HCT116 (cell line): ENCODE data around the gene ANGPTL4. TPM values are rescaled to one million over a fixed set of nuclear protein-coding genes. Genes with fewer than 3 reads are reported as not detected.

Source experiments
- ATAC-seq: fragments of 200-7000 bp; cut with Tn5 transposase; 2 replicates; pipeline ENCODE4 v1.9.1; 2020; ENCODE audit warnings: mild to moderate bottlenecking, moderate library complexity
- BruUV-seq: library from RNA; stranded (reverse); fragments of 400-500 nt; replicated peaks from 2 replicates; lab custom pipeline; 2021; lab: Mats Ljungman, UMichigan
- CTCF ChIA-PET: fragments of 300-600 bp; sonication (Branson Sonifier 250); formaldehyde crosslinking; loops from one replicate; lab custom pipeline; 2021; ENCODE audit warnings: antibody characterized with exemption; lab: Charles Lee
- POLR2A ChIA-PET: fragments of 300-600, 350-600 bp; sonication (Branson Sonifier 250); formaldehyde crosslinking; loops from one replicate; lab custom pipeline; 2021; ENCODE audit warnings: antibody characterized with exemption; lab: Charles Lee
- RAD21 ChIA-PET, 2 experiments: fragments of 300-600 bp; sonication (Branson Sonifier 250); formaldehyde crosslinking; loops; one replicate each; lab custom pipeline; 2023; ENCODE audit warnings: low total read pairs in 2 of 2; ENCODE audit not compliant: uncharacterized antibody in 2 of 2, unreplicated experiment in 2 of 2, low non-redundant PET in 1 of 2; lab: Charles Lee
- DNase-seq: peaks from one replicate; pipeline ENCODE4 v3.0.0-alpha.2; 2010; ENCODE audit warnings: low read depth, low spot score
- H2AFZ ChIP-seq: fragments of 200-600 bp; shearing (Covaris generic), sonication (generic); 2 replicates; pipeline ENCODE4 v1.6.1; 2017; ENCODE audit warnings: low read depth, mixed run types, mixed read lengths, antibody characterized with exemption, low read length; ENCODE audit not compliant: poor library complexity, severe bottlenecking
- H3K27ac ChIP-seq: 2 replicates; pipeline ENCODE4 v1.5.1; 2012; ENCODE audit warnings: low read depth, low read length
- H3K27me3 ChIP-seq: fragments of 200-600 bp; sonication (generic); 2 replicates; pipeline ENCODE4 v1.6.1; 2016; ENCODE audit warnings: mixed run types, low read length, mixed read lengths; ENCODE audit not compliant: insufficient read depth
- H3K36me3 ChIP-seq, 2 experiments: fragments of 200-500 bp in 1 of 2; fragments of 200-600 bp in 1 of 2; sonication (Bioruptor generic) in 1 of 2; sonication (generic) in 1 of 2; 2 replicates each; pipeline versions ENCODE4 v1.5.1 to v1.6.1; 2014 to 2016; ENCODE audit warnings: low read length in 2 of 2, inconsistent platforms in 1 of 2, mixed read lengths in 1 of 2, mixed run types in 1 of 2; ENCODE audit not compliant: insufficient read depth in 2 of 2, control insufficient read depth in 1 of 2
- H3K4me1 ChIP-seq, 2 experiments: fragments of 200-600 bp in 1 of 2; sonication (generic) in 1 of 2; 2 replicates each; pipeline versions ENCODE4 v1.5.1 to v1.6.1; 2012 to 2017; ENCODE audit warnings: low read length in 2 of 2, inconsistent platforms in 1 of 2, mild to moderate bottlenecking in 1 of 2, mixed read lengths in 1 of 2, mixed run types in 1 of 2, moderate library complexity in 1 of 2; ENCODE audit not compliant: insufficient read depth in 2 of 2, control insufficient read depth in 1 of 2
- H3K4me2 ChIP-seq: fragments of 200-600 bp; sonication (generic); 2 replicates; pipeline ENCODE4 v1.6.1; 2017; ENCODE audit warnings: mixed run types, low read length, mixed read lengths
- H3K4me3 ChIP-seq, 2 experiments: fragments of 200-600 bp in 1 of 2; sonication (generic) in 1 of 2; replicated peaks in 1 of 2; 2 replicates each; pipeline ENCODE4 v1.5.1; 2011 to 2016; ENCODE audit warnings: low read length in 2 of 2, control low read depth in 1 of 2, low read depth in 1 of 2, mild to moderate bottlenecking in 1 of 2, mixed read lengths in 1 of 2, mixed run types in 1 of 2
- H3K79me2 ChIP-seq: fragments of 200-600 bp; sonication (generic); 2 replicates; pipeline ENCODE4 v1.6.1; 2017; ENCODE audit warnings: mild to moderate bottlenecking, mixed run types, low read length, moderate library complexity, mixed read lengths; ENCODE audit not compliant: insufficient read depth
- H3K9ac ChIP-seq: fragments of 200-600 bp; sonication (generic); 2 replicates; pipeline ENCODE4 v1.6.1; 2016; ENCODE audit warnings: low read length, mixed read lengths
- H3K9me2 ChIP-seq: fragments of 200-600 bp; sonication (generic), shearing (Covaris generic); 2 replicates; pipeline ENCODE4 v1.6.1; 2017; ENCODE audit warnings: mixed run types, mild to moderate bottlenecking, moderate library complexity; ENCODE audit not compliant: insufficient read depth
- H3K9me3 ChIP-seq, 2 experiments: fragments of 200-500 bp in 1 of 2; fragments of 200-600 bp in 1 of 2; sonication (Bioruptor generic) in 1 of 2; sonication (generic) in 1 of 2; 2 replicates each; pipeline ENCODE4 v1.6.1; 2014 to 2017; ENCODE audit warnings: low read length in 2 of 2, mixed read lengths in 2 of 2, inconsistent platforms in 1 of 2, low read depth in 1 of 2, mild to moderate bottlenecking in 1 of 2, mixed run types in 1 of 2, moderate library complexity in 1 of 2; ENCODE audit not compliant: control insufficient read depth in 1 of 2, insufficient read depth in 1 of 2
- H4K20me1 ChIP-seq: fragments of 200-600 bp; sonication (generic), shearing (Covaris generic); 2 replicates; pipeline ENCODE4 v1.6.1; 2017; ENCODE audit warnings: mixed run types, mild to moderate bottlenecking, moderate library complexity; ENCODE audit not compliant: insufficient read depth
- CEBPB ChIP-seq: IDR thresholded peaks from 2 replicates; pipeline ENCODE4 v1.6.1; 2012; ENCODE audit warnings: low read depth
- EZH2phosphoT487 ChIP-seq: fragments of 200-600 bp; IDR thresholded peaks from 2 replicates; pipeline ENCODE4 v1.6.1; 2018; ENCODE audit warnings: antibody characterized with exemption, borderline replicate concordance
- FOSL1 ChIP-seq: IDR thresholded peaks from 2 replicates; pipeline ENCODE4 v1.6.1; 2012; ENCODE audit warnings: low read depth
- JUND ChIP-seq: IDR thresholded peaks from 2 replicates; pipeline ENCODE4 v1.6.1; 2012
- POLR2A ChIP-seq: IDR thresholded peaks from 2 replicates; pipeline ENCODE4 v1.7.0; 2011; ENCODE audit warnings: borderline replicate concordance; ENCODE audit not compliant: insufficient read depth, insufficient read length; ENCODE audit errors: extremely low read depth
- POLR2AphosphoS5 ChIP-seq: IDR thresholded peaks from 2 replicates; pipeline ENCODE4 v1.6.1; 2011; ENCODE audit warnings: mild to moderate bottlenecking, low read depth, low read length, moderate library complexity
- RAD21 ChIP-seq: IDR thresholded peaks from 2 replicates; pipeline ENCODE4 v1.6.1; 2012; ENCODE audit warnings: low read depth, mild to moderate bottlenecking
- TCF7L2 ChIP-seq: IDR thresholded peaks from 2 replicates; pipeline ENCODE4 v1.7.0; 2011; ENCODE audit warnings: borderline replicate concordance, inconsistent platforms; ENCODE audit not compliant: insufficient read depth, insufficient read length; ENCODE audit errors: extremely low read depth
- YY1 ChIP-seq: IDR thresholded peaks from 2 replicates; pipeline ENCODE4 v1.6.1; 2011; ENCODE audit warnings: low read length, low read depth, moderate library complexity, mild to moderate bottlenecking; ENCODE audit not compliant: insufficient replicate concordance; ENCODE audit errors: extremely low read depth
- ZFX ChIP-seq: fragments of 450-650 bp; IDR thresholded peaks from 2 replicates; pipeline ENCODE4 v1.6.1; 2017
- ZNF274 ChIP-seq: fragments of 200-500 bp; sonication (Bioruptor generic); IDR thresholded peaks from 2 replicates; pipeline ENCODE4 v1.6.1; 2014; ENCODE audit warnings: mild to moderate bottlenecking, low read depth, low read length, inconsistent platforms
- intact Hi-C: fragments of 100-400 bp; cut with micrococcal nuclease; formaldehyde crosslinking; loops from 2 replicates; pipeline ENCODE4 v1.10.0; 2022
- total RNA-seq: library from RNA; stranded (reverse); gene quantifications from one replicate; pipeline ENCODE4 v1.2.1, GENCODE V29; 2021; ENCODE audit not compliant: unreplicated experiment
- TF ChIP-seq, protein P1 (sequence below): IDR thresholded peaks from 2 replicates; pipeline ENCODE4 v1.6.1; 2011; ENCODE audit warnings: mild to moderate bottlenecking, low read length, moderate library complexity; ENCODE audit not compliant: insufficient replicate concordance; ENCODE audit errors: extremely low read depth
- TF ChIP-seq, protein P2 (sequence below), 3 experiments: fragments of 200-600 bp in 1 of 3; sonication (generic) in 1 of 3; IDR thresholded peaks in 2 of 3; conservative IDR thresholded peaks in 1 of 3; 2 replicates each; pipeline ENCODE4 v1.5.1; 2012 to 2017; ENCODE audit warnings: low read depth in 2 of 3, low read length in 2 of 3, antibody characterized with exemption in 1 of 3, borderline replicate concordance in 1 of 3, control low read depth in 1 of 3, mild to moderate bottlenecking in 1 of 3, mixed read lengths in 1 of 3, mixed run types in 1 of 3, moderate library complexity in 1 of 3; ENCODE audit not compliant: insufficient read depth in 1 of 3

Gene ANGPTL4
- total RNA-seq, 1 experiment from 2014 or later = 54.8 TPM

DNA sequence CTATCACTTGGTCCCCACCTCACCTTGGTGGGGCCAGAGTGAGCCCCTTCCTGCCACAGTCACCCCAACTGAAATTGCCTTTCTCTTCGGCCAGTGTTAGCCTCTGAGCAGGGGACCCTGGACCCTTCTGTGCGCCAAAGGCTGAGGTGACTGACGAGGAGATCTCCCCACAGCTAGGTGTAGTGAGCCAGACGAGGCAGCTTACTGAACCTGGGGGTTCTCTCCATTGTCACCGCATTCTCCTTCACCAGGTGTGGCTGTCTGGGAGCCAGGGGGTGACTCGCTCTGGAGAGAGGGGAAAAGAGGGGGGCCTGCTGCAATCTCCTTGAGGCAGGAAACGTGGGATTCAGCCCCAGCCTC is 41.3 kb upstream of the ANGPTL4 start:
- ATAC-seq (no peak), DNase-seq (no peak)
- peaks cover 12 to 25% of the 10 kb centered on the region in 2 experiments; a peak in 3 of 4 replicates for H3K4me1 ChIP-seq
- peaks cover 5% of the 10 kb centered on the region; the same call in 1 of the 2 replicates for H4K20me1 ChIP-seq
- H3K36me3 ChIP-seq = peaks cover 11 to 25% of the 10 kb centered on the region in 2 experiments
- CTCF ChIA-PET = no interaction called here
- peak overlapping the region; percentile 96 for H3K4me2 ChIP-seq
- TF ChIP-seq POLR2A (peak; percentile 27), ZNF274 (no peak), TCF7L2 (no peak), ZFX (no peak)
- H3K9me3 ChIP-seq = no peaks in the 10 kb centered on the region
- no peaks in the 10 kb centered on the region for H3K27me3 ChIP-seq
- no peaks in the 10 kb centered on the region for H3K9me2 ChIP-seq
- H3K27ac ChIP-seq = peak overlapping the region; percentile 74
- RAD21 ChIA-PET = no interaction called here
- H2AFZ ChIP-seq = no peak overlapping the region
- H3K9ac ChIP-seq = peak overlapping the region; percentile 100
- BruUV-seq = no TSS peak
- POLR2A ChIA-PET = interaction anchor here (4.1 kb wide), 1 partner anchor 13 kb away, joined by 37 read pairs; no protein-coding TSS in a partner anchor
- H3K4me3 ChIP-seq = peak overlapping the region; percentile 91 to 100
- intact Hi-C loops = no loop called here
- peaks cover 51% of the 10 kb centered on the region for H3K79me2 ChIP-seq

DNA sequence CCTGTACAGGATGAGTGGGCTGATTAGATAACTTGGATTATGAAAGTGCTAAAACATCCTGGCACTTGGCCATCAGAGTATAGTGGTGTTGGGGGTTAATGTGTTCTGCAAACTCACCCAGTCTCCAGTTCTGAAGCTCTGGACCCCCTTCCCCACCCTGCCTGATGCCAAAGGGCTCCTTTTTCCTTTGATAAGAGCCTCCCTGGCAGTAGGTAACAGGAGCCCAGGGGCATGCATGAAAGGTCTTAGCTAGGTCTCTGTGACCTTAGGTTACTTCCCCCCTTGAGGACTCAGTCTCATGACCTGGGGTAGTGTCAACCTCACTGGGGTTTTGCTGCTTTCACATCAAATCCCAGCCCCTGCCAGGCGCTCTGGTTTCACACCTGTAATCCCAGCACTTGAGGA is 40.2 kb upstream of the ANGPTL4 start:
- H3K79me2 ChIP-seq = peaks cover 43% of the 10 kb centered on the region
- no peak for DNase-seq
- TF ChIP-seq, protein P1, sequence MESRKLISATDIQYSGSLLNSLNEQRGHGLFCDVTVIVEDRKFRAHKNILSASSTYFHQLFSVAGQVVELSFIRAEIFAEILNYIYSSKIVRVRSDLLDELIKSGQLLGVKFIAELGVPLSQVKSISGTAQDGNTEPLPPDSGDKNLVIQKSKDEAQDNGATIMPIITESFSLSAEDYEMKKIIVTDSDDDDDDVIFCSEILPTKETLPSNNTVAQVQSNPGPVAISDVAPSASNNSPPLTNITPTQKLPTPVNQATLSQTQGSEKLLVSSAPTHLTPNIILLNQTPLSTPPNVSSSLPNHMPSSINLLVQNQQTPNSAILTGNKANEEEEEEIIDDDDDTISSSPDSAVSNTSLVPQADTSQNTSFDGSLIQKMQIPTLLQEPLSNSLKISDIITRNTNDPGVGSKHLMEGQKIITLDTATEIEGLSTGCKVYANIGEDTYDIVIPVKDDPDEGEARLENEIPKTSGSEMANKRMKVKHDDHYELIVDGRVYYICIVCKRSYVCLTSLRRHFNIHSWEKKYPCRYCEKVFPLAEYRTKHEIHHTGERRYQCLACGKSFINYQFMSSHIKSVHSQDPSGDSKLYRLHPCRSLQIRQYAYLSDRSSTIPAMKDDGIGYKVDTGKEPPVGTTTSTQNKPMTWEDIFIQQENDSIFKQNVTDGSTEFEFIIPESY = no peak
- TF ChIP-seq, protein P2, sequence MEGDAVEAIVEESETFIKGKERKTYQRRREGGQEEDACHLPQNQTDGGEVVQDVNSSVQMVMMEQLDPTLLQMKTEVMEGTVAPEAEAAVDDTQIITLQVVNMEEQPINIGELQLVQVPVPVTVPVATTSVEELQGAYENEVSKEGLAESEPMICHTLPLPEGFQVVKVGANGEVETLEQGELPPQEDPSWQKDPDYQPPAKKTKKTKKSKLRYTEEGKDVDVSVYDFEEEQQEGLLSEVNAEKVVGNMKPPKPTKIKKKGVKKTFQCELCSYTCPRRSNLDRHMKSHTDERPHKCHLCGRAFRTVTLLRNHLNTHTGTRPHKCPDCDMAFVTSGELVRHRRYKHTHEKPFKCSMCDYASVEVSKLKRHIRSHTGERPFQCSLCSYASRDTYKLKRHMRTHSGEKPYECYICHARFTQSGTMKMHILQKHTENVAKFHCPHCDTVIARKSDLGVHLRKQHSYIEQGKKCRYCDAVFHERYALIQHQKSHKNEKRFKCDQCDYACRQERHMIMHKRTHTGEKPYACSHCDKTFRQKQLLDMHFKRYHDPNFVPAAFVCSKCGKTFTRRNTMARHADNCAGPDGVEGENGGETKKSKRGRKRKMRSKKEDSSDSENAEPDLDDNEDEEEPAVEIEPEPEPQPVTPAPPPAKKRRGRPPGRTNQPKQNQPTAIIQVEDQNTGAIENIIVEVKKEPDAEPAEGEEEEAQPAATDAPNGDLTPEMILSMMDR (IDR thresholded peaks at IDR 0.05 in 2 of 3, conservative IDR thresholded peaks at IDR 0.05 in 1 of 3; ENCODE audit: borderline replicate concordance in 1 of 3, insufficient read depth in 1 of 3, low read depth in 2 of 3, low read length in 2 of 3) = no peak
- TF ChIP-seq CEBPB (no peak), FOSL1 (no peak), EZH2phosphoT487 (no peak), JUND (no peak), YY1 (no peak), RAD21 (no peak), POLR2AphosphoS5 (0 out of 2 replicates have a peak, but pooled peaks have one; percentile 31)
- H2AFZ ChIP-seq = no peak overlapping the region
- H4K20me1 ChIP-seq = peaks cover 5% of the 10 kb centered on the region; the same call in 1 of the 2 replicates
- peak; percentile 6; the same call in 1 of the 2 replicates for ATAC-seq
- H3K9me3 ChIP-seq = no peaks in the 10 kb centered on the region
- no peak overlapping the region for H3K4me2 ChIP-seq
- H3K4me3 ChIP-seq = no peak overlapping the region
- H3K9me2 ChIP-seq = no peaks in the 10 kb centered on the region
- ChIA-PET CTCF (interaction anchor here (1.8 kb wide), 1 partner anchor 12 kb away, joined by 5 read pairs; no protein-coding TSS in a partner anchor), RAD21 (interaction anchor here in 1 of 2 experiments (0.6 kb wide), 1 partner anchor 403 kb away, joined by 3 read pairs; the partner anchor contains the start of gene SNAPC2), POLR2A (interaction anchor here (1.3 to 4.1 kb wide), 2 partner anchors 11 to 190 kb away, joined by 5 to 37 read pairs; partner anchors contain the start of gene ZNF414)
- peaks cover 12 to 25% of the 10 kb centered on the region in 2 experiments; a peak in 3 of 4 replicates for H3K4me1 ChIP-seq
- peak overlapping the region; percentile 74 for H3K27ac ChIP-seq
- intact Hi-C loops = no loop called here
- H3K9ac ChIP-seq = no peak overlapping the region
- no peaks in the 10 kb centered on the region for H3K27me3 ChIP-seq
- H3K36me3 ChIP-seq = peaks cover 11 to 25% of the 10 kb centered on the region in 2 experiments
- no TSS peak for BruUV-seq
